Fibroblast of villous mesenchyme (primary cell): Measurements from ENCODE around the gene TNNI3. TPM values are rescaled to one million over a fixed set of nuclear protein-coding genes. Genes with fewer than 3 reads are reported as not detected.

Experiments used
- DNase-seq: peaks from one replicate; pipeline ENCODE4 v3.0.0-alpha.2; 2010; ENCODE audit warnings: low read depth
- H3K4me3 ChIP-seq: 2 replicates; pipeline ENCODE4 v1.5.1; 2011; ENCODE audit warnings: low read depth, mild to moderate bottlenecking, low read length
- total RNA-seq: library from RNA; depleted of rRNA; stranded (reverse); fragments of >200 nt; gene quantifications from 2 replicates; pipeline ENCODE4 v1.2.3, GENCODE V29; 2012
- TF ChIP-seq, protein P1 (sequence below): IDR thresholded peaks from 2 replicates; pipeline ENCODE4 v1.5.1; 2012; ENCODE audit warnings: low read depth, mild to moderate bottlenecking, low read length; ENCODE audit not compliant: insufficient read depth

The TNNI3 gene
- total RNA-seq, 1 donor = not detected

DNA sequence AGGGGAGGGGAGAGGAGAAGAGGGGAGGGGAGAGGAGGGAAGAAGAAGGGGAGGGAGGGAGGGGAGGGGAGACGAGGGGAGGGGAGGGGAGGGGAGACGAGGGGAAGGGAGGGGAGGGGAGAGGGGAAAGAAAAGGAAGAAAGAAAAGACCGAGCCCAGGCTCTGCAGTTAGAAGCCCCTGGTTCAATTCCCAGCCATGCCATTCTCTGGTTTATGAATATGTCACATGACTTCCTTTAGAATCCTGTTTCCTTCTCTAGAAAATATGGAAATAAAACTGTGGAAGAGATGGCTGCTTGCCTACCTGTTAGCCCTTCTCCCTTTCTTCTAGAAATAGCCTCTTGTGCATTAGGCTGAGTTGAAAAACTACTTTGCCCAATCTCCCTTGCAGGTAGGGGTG, 22.8 kb downstream of the TNNI3 start:
- H3K4me3 ChIP-seq = no peak overlapping the region
- TF ChIP-seq, protein P1, sequence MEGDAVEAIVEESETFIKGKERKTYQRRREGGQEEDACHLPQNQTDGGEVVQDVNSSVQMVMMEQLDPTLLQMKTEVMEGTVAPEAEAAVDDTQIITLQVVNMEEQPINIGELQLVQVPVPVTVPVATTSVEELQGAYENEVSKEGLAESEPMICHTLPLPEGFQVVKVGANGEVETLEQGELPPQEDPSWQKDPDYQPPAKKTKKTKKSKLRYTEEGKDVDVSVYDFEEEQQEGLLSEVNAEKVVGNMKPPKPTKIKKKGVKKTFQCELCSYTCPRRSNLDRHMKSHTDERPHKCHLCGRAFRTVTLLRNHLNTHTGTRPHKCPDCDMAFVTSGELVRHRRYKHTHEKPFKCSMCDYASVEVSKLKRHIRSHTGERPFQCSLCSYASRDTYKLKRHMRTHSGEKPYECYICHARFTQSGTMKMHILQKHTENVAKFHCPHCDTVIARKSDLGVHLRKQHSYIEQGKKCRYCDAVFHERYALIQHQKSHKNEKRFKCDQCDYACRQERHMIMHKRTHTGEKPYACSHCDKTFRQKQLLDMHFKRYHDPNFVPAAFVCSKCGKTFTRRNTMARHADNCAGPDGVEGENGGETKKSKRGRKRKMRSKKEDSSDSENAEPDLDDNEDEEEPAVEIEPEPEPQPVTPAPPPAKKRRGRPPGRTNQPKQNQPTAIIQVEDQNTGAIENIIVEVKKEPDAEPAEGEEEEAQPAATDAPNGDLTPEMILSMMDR = no peak
- DNase-seq = no peak

DNA sequence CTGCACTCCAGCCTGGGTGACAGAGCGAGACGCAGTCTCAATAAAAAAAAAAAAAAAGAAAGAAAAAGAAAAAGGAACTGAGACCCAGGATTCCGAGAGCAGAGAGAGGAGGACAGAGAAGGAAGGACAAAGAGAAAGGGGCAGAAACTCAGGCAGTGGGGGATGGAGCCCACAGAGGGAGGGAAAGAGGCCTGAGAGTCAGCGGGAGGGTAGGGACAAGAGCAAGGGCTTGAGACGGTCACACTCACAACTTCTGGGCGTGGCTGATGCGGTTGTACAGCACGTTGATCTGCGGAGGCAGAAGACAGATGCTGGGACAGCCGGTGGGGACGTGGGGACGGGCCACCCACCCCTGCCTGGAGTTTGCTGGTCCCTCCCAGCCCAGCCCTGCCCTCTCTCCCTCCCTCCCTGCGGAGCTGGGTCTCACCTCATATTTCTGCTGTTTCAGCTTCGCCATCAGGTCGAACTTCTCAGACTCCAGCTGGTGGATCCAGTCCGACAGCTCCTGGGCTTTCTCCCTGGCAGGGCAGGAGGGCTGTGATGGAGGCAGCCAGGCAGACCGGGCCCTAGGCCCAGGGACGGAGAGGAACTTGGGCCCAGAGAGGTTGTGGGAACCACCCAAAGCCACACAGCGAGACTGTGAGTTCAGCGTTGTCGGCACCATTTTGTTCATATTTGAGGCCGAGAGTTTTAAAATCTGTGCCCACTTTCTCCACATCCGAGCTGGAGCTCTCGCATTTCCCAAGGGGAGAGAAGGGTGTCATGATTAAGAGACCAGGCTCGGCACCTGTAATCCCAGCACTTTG, 23.7 kb downstream of the TNNI3 start:
- no peak for DNase-seq
- H3K4me3 ChIP-seq = no peak overlapping the region
- TF ChIP-seq, protein P1 = no peak

DNA sequence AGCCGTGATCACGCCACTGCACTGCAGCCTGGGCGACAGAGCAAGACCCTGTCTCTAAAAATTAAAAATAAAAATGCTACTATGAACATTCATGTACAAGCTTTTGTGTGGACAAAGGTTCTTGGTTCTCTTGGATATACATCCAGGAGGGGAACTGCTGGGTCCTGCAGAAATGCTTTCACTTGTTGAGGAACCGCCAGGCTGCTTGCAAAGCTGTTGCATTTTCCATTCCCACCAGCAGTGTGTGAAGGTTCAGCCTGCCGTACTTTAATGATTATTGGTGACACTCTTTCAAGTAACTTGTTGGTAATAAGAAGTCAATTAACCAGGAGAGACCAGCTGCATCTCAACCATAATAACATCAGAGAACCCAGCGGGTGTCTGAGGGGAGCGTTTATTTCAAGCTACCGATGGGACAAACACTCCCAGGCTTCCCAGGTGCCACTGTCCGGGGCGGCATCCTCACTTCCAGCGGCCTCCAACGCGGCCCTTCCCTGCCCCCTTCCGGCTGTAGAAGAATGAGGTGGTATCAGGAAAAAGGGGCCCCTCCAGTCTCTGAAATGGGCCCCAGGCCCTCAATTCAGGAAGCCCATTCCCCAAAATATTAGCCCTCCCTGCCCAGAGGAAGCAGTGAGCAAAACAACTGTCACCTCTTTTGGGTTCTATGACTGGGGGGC, 24.9 kb downstream of the TNNI3 start:
- DNase-seq = no peak
- TF ChIP-seq, protein P1 = peak; percentile 30
- H3K4me3 ChIP-seq = no peak overlapping the region

DNA sequence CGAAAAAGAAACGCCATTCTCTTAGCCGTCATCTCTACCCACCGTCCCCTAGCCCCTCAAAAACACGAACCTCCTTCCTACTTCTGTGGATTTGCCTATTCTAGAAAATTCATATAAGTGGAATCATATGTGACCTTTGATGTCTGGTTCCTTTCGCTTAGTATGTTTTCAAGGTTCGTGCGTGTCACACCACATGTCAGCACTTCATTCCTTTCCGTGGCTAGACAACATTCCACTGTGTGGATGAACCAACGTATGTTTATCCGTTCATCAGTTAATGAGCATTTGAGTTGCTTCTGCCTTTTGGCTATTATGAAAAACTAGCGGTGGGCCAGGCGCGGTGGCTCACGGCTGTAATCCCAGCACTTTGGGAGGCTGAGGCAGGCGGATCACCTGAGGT, 26.1 kb downstream of the TNNI3 start:
- TF ChIP-seq, protein P1 = no peak
- DNase-seq = no peak
- no peak overlapping the region for H3K4me3 ChIP-seq

DNA sequence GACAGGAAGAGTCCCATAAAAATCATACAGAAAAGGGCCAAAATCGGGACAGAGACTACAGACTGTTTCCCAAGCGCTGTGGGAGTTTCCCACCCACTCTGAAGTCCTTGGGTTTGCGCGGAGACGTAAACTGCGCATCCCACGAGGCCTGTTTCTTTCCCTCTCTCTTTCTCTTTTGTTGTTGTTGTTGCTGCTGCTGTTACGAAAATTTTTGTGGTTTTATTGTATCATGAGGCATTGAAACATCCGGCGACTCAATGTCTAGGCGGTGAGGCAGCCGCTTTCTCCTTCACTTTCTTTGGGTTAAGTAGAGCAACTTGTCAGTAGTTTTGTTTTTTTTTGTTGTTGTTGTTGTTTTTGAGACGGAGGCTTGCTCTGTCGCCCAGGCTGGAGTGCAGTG, 38.5 kb downstream of the TNNI3 start:
- no peak for DNase-seq
- no peak overlapping the region for H3K4me3 ChIP-seq
- TF ChIP-seq, protein P1 = no peak

DNA sequence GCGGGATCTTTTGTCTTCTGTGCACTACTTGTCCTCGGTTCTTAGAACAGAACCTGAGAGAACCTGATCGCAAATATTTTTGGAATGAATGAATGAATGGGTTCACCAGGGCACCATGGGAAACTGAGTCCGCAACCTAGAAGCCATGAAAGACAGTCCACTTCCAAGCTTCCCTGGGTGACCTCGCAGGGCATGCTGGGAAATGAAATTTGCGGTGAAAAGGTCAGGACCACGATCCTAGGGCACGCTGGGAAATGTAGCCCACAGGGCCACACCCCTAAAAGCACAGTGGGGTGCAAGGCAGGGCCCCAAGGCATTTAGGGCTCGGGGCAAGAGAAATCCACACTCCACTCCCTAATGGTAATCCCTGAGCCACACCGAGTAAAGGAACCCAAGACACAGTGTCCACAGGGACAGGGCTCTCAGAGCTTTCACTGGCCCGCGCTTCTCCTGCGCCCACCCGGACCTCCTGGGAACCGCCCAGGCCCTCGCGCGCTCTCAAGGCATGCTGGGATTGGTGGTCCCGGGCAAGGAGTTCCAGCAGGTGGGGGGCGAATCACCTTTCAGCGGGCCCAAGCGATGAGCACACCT, 39.0 kb downstream of the TNNI3 start:
- TF ChIP-seq, protein P1 = no peak
- peak overlapping the region; percentile 74 for H3K4me3 ChIP-seq
- DNase-seq = no peak
